HepG2 (cell line): Measurements from ENCODE around the gene AUTS2. TPM values are rescaled to one million over a fixed set of nuclear protein-coding genes. Genes with fewer than 3 reads are reported as not detected.

Source experiments
- ATAC-seq: fragments of 200-7000 bp; cut with Tn5 transposase; 3 replicates; pipeline ENCODE4 v1.9.1; 2020; ENCODE audit warnings: mild to moderate bottlenecking, moderate library complexity
- BruUV-seq: library from RNA; stranded (reverse); fragments of 400-500 nt; replicated peaks from 2 replicates; lab custom pipeline; 2021; lab: Mats Ljungman, UMichigan
- CTCF ChIA-PET: fragments of 300-600 bp; formaldehyde crosslinking; extraction: SDS; loops from one replicate; lab custom pipeline; 2021; ENCODE audit warnings: low total read pairs, inconsistent platforms, low intra/inter-chr PET ratio; lab: Yijun Ruan, JAX
- POLR2A ChIA-PET: fragments of 350-600 bp; sonication (Branson Sonifier 250); formaldehyde crosslinking; loops from one replicate; lab custom pipeline; 2020; ENCODE audit warnings: antibody characterized with exemption, inconsistent platforms; lab: Yijun Ruan, JAX
- DNase-seq: peaks from one replicate; pipeline ENCODE4 v3.0.0-alpha.2; 2015; ENCODE audit warnings: low spot score
- FAIRE-seq: peaks from 3 replicates; lab custom pipeline; 2011; peaks lifted over from hg19 to GRCh38; lab: Jason Lieb, UNC
- H2AFZ ChIP-seq: one replicate; pipeline ENCODE4 v1.6.1; 2011; ENCODE audit warnings: low read length, inconsistent platforms
- H3K27ac ChIP-seq: fragments of 300-600 bp; 3 replicates; pipeline ENCODE4 v1.8.0; 2011; ENCODE audit warnings: mixed run types, mild to moderate bottlenecking, mixed read lengths, low read length, inconsistent platforms; ENCODE audit not compliant: insufficient read depth; ENCODE audit errors: extremely low read length
- H3K27me3 ChIP-seq, 2 experiments: fragments of 200-600 bp in 1 of 2; 2 replicates in 1 of 2; 3 replicates in 1 of 2; pipeline versions ENCODE4 v1.6.0 to v1.8.0; 2011; ENCODE audit warnings: low read length in 2 of 2, mild to moderate bottlenecking in 2 of 2, moderate library complexity in 2 of 2, inconsistent platforms in 1 of 2; ENCODE audit not compliant: insufficient read depth in 2 of 2, control insufficient read depth in 1 of 2
- H3K36me3 ChIP-seq, 2 experiments: fragments of 200-600 bp in 1 of 2; replicated peaks in 1 of 2; 2 replicates in 1 of 2; 3 replicates in 1 of 2; pipeline versions ENCODE4 v1.5.1 to v1.8.0; 2011; ENCODE audit warnings: low read length in 2 of 2, inconsistent platforms in 1 of 2; ENCODE audit not compliant: insufficient read depth in 2 of 2, control insufficient read depth in 1 of 2
- H3K4me1 ChIP-seq: 2 replicates; pipeline ENCODE4 v1.5.1; 2012; ENCODE audit warnings: low read length, inconsistent platforms; ENCODE audit not compliant: insufficient read depth
- H3K4me2 ChIP-seq: 2 replicates; pipeline ENCODE4 v1.6.0; 2011; ENCODE audit warnings: low read depth, low read length, inconsistent platforms
- H3K4me3 ChIP-seq, 3 experiments: fragments of 200-600 bp in 1 of 3; sonication (generic), shearing (Covaris generic) in 1 of 3; replicated peaks in 1 of 3; 2 replicates each; pipeline ENCODE4 v1.5.1; 2011 to 2016; ENCODE audit warnings: low read length in 3 of 3, inconsistent platforms in 2 of 3, low read depth in 2 of 3, mild to moderate bottlenecking in 2 of 3, control low read depth in 1 of 3, mixed read lengths in 1 of 3; ENCODE audit not compliant: insufficient read depth in 1 of 3
- H3K79me2 ChIP-seq: one replicate; pipeline ENCODE4 v1.6.1; 2011; ENCODE audit warnings: low read length, inconsistent platforms; ENCODE audit not compliant: insufficient read depth
- H3K9ac ChIP-seq: 2 replicates; pipeline ENCODE4 v1.6.0; 2011; ENCODE audit warnings: mild to moderate bottlenecking, low read depth, low read length, inconsistent platforms; ENCODE audit not compliant: insufficient read depth
- H3K9me3 ChIP-seq: 2 replicates; pipeline ENCODE4 v1.5.1; 2012; ENCODE audit warnings: mild to moderate bottlenecking, low read length
- H4K20me1 ChIP-seq: 2 replicates; pipeline ENCODE4 v1.6.0; 2011; ENCODE audit warnings: inconsistent platforms, mild to moderate bottlenecking, low read length, moderate library complexity; ENCODE audit not compliant: insufficient read depth
- FOXK1 ChIP-seq: sonication (generic); formaldehyde crosslinking; IDR thresholded peaks from 2 replicates; pipeline ENCODE4 v1.4.0; 2020; ENCODE audit warnings: low read depth, missing genetic modification reagents, borderline replicate concordance
- HOXA9 ChIP-seq: sonication (generic); formaldehyde crosslinking; IDR thresholded peaks from 2 replicates; pipeline ENCODE4 v1.8.1; 2022; ENCODE audit warnings: missing genetic modification reagents, mild to moderate bottlenecking, moderate library complexity, borderline replicate concordance
- MAFF ChIP-seq: IDR thresholded peaks from 2 replicates; pipeline ENCODE4 v1.6.1; 2011; ENCODE audit warnings: low read depth, low read length, improper control_type of control experiment
- MBD4 ChIP-seq: IDR thresholded peaks from 2 replicates; pipeline ENCODE4 v1.6.1; 2012; ENCODE audit warnings: low read length, inconsistent platforms, borderline replicate concordance
- MED8 ChIP-seq: sonication (generic); formaldehyde crosslinking; IDR thresholded peaks from 2 replicates; pipeline ENCODE4 v1.8.1; 2023; ENCODE audit warnings: mild to moderate bottlenecking, missing genetic modification reagents; ENCODE audit not compliant: insufficient replicate concordance
- PPARG ChIP-seq: conservative IDR thresholded peaks from 2 replicates; pipeline ENCODE4 v1.6.1; 2016; ENCODE audit warnings: missing biosample characterization, missing genetic modification reagents
- THYN1 ChIP-seq: sonication (generic); formaldehyde crosslinking; IDR thresholded peaks from 2 replicates; pipeline ENCODE4 v1.8.1; 2023; ENCODE audit warnings: low read depth, mild to moderate bottlenecking, moderate library complexity, missing genetic modification reagents, borderline replicate concordance
- XBP1 ChIP-seq: sonication (generic); formaldehyde crosslinking; IDR thresholded peaks from 2 replicates; pipeline ENCODE4 v1.5.0; 2020; ENCODE audit warnings: missing genetic modification reagents
- ZNF878 ChIP-seq: sonication (generic); formaldehyde crosslinking; IDR thresholded peaks from 2 replicates; pipeline ENCODE4 v1.8.1; 2023; ENCODE audit warnings: mild to moderate bottlenecking, missing genetic modification reagents, moderate library complexity
- WGBS: methylation state at CpG from one replicate; pipeline ENCODE4 v1.1.6; 2017; ENCODE audit warnings: low lambda C conversion rate; 5-methylcytosine and 5-hydroxymethylcytosine counted together
- in situ Hi-C: cut with HindIII; loops from 2 replicates; pipeline ENCODE4 v1.10.0; 2017; ENCODE audit warnings: low pct_unique_long_range_greater_than_20kb; ENCODE audit not compliant: extremely low pct_ligation_motif_present
- intact Hi-C: fragments of 100-400 bp; cut with micrococcal nuclease; formaldehyde crosslinking; loops from one replicate; pipeline ENCODE4 v1.10.0; 2022; ENCODE audit not compliant: unreplicated experiment
- polyA plus RNA-seq, 8 experiments: library from polyadenylated mRNA; depleted of rRNA in 3 of 8; stranded (reverse) in 7 of 8; unstranded in 1 of 8; fragments of >200 nt; fragmentation: Illumina TruSeq in 4 of 8; extraction: Trizol in 4 of 8; gene quantifications; 2 replicates each; pipeline versions ENCODE4 v1.2.1 to v1.2.3, GENCODE V29; 2011 to 2016; ENCODE audit warnings: low read depth in 4 of 8, missing spikeins in 1 of 8, mixed read lengths in 1 of 8; ENCODE audit not compliant: insufficient read depth in 1 of 8
- total RNA-seq, 5 experiments: library from RNA; depleted of rRNA; stranded (reverse); fragments of >200 nt; fragmentation: Illumina TruSeq; extraction: Trizol; gene quantifications; 2 replicates each; pipeline ENCODE4 v1.2.3, GENCODE V29; 2016; ENCODE audit warnings: low read depth in 1 of 5
- TF ChIP-seq, protein P1 (sequence below): sonication (generic); formaldehyde crosslinking; IDR thresholded peaks from 2 replicates; pipeline ENCODE4 v1.8.1; 2023; ENCODE audit warnings: mild to moderate bottlenecking, missing genetic modification reagents, borderline replicate concordance
- TF ChIP-seq, protein P2 (sequence below): sonication (generic); formaldehyde crosslinking; IDR thresholded peaks from 2 replicates; pipeline ENCODE4 v1.4.0; 2020; ENCODE audit warnings: missing genetic modification reagents

The AUTS2 gene
- total and polyA plus RNA-seq, 2 of the 13 experiments (the other 11 are each of a cell fraction or from before 2014, with no cell fraction given): 0.38 TPM; not detected in 1

DNA sequence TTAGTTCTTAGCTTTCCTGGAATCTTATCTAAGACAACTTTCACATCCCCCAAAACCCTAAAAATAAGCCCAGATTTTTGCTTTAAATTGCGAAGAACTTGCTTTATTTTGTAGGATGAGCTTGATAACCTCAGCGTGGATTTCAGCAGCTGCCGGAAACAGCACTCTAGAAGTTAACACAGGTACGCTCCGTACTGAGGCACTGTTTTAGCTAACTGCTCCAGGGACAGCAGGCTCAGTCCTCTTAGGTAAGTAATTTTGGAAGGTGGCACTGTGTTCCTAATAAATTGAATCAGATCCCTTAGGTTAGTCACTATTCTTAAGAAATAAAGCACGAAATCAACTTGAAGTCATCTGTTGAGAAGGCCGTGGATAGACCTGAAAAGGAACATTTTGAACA, 2.2 kb upstream of the AUTS2 start:
- Histone ChIP-seq H3K9me3 (no peaks in the 10 kb centered on the region), H3K9ac (no peak overlapping the region), H3K4me2 (no peak overlapping the region), H3K4me1 (peaks cover 18% of the 10 kb centered on the region), H3K79me2 (no peaks in the 10 kb centered on the region), H2AFZ (no peak overlapping the region), H3K36me3 (no peaks in the 10 kb centered on the region), H3K4me3 (no peak overlapping the region), H4K20me1 (no peaks in the 10 kb centered on the region), H3K27ac (no peak overlapping the region), H3K27me3 (peaks cover 0 to 27% of the 10 kb centered on the region in 2 experiments; a peak in 4 of 5 replicates)
- FAIRE-seq (no peak), ATAC-seq (no peak), DNase-seq (no peak)
- intact Hi-C loops (no loop called here), in situ Hi-C loops (no loop called here)
- 73% methylated on average over 7 of the region's 7 CpGs for WGBS
- POLR2A ChIA-PET: no interaction called here
- CTCF ChIA-PET: no interaction called here
- BruUV-seq: no TSS peak
- TF ChIP-seq, protein P1, sequence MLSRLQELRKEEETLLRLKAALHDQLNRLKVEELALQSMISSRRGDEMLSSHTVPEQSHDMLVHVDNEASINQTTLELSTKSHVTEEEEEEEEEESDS (CRISPR knock-in tag): no peak
- TF ChIP-seq XBP1 (no peak), MED8 (CRISPR knock-in tag) (no peak), THYN1 (no peak), HOXA9 (no peak), ZNF878 (CRISPR knock-in tag) (no peak), MBD4 (no peak), FOXK1 (no peak), MAFF (no peak), PPARG (CRISPR knock-in tag) (no peak)
- TF ChIP-seq, protein P2, sequence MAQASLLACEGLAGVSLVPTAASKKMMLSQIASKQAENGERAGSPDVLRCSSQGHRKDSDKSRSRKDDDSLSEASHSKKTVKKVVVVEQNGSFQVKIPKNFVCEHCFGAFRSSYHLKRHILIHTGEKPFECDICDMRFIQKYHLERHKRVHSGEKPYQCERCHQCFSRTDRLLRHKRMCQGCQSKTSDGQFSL: no peak
